CD4-positive, alpha-beta T cell treated with Interleukin-17A for 4 hours (primary cell): ENCODE results near the gene CNOT6L.

Experiments
- DNase-seq: peaks from one replicate; pipeline ENCODE4 v3.0.0-alpha.2; 2020; ENCODE audit warnings: mixed read lengths

CNOT6L gene

DNA sequence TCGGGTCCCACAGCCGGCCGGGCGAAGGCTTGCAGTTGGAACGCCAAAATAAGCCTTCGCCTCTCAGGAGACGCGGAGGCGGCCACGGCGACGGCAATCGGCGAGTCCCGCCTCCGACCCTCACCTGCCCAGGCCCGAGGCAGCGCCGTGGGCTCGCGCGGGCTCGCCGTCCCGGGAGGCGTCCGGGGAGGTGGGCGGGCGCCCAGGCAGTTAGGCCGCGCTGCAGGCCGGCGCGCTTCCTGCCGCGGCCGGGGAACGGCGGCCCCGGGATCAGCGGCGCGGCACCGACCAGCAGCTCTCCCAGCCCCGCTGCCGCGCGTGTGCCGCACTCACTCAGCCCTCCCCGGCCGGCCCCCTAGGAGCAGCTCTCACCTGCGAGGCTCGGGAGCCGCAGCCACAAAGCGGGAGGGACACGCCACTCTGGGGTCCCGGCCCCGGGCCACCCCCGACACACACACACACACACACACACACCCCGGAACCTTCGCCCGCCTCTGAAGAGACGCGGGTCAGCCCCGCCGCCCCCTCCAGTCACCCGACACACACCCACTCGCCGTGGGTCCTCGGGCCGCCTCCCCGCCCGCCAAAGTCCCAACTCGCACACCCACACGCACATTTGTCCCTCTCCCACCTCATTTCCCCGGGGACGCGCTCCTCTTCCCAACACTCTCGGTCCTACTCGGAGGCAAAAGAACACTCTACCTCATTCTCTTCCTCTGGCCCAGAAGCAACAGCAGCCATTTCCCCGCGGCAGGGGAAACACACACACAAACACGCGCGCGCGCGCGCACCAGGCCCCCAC is at the start of gene CNOT6L:
CNOT6L (minus strand) TSS at position 767 of the 802 bp plus-strand sequence; CDS start at position 707, 60 bp downstream.
- DNase-seq: peak; percentile 92

DNA sequence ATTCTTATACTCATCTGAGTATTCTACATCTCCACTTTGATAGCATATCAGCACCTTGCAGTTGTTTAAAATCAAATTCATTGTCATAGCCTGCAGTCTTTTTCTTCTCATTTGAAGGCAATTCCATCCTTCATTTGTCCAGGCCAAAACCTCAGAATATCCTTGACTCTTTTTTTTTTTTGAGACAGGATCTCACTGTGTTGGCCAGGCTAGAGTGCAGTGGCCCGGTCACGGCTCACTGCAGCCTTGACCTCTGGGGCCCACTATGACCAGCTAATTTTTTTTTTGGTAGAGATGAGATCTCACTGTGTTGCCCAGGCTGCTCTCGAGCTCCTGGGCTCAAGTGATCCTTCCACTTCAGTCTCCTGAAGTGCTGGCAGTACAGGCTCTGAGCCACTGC is 46.1 kb upstream of the CNOT6L start:
- DNase-seq: no peak

DNA sequence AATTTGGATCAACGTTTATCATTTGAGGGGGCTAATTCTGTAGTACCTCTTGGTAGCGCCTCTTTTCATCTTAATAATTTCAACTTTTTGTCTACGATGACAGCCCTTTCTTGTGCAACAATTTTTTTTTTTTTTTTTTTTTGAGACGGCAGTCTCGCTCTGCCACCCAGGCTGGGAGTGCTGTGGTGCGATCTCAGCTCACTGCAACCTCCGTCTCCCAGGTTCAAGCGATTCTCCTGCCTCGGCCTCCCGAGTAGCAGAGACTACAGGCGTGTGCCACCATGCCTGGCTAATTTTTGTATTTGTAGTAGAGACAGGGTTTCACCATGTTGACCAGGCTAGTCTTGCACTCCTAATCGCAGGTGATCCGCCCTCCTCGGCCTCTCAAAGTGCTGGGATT is 44.2 kb upstream of the CNOT6L start:
- peak; percentile 21 for DNase-seq

DNA sequence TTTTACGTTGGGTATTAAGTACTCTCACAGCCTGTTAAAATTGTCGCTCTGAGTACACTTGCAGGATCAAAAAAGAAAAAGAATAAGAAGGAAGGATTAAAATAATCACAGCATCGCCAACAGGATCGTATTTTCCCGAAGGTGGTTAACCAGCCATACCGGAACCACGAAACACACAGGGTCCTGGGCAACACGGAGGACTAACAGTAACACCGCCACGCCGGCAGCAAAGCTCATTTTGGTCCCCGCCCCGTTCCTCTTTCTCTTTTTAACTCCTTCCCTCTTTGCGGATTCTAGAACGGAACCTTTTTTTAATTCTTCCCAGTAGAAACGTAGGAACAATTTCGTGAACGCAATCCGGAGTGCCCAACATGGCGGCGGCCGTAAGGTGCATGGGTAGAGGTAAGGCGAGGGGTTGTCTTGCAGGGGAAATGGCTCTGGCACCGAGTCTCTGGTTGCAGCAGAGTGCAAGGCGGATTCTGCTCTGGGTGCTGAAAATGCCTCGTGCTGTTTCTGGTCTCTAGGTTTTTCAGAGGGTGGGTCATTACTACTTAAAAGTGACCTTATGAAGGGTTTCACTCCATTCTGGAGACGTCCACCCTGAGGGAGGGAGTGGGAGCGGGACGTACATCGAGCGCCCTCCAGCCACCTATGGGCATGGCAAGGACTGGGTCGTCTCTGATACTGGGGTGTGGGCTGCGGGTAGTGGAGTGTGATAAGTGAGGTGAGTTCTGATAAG is 43.5 kb upstream of the CNOT6L start, which contains the start of gene MRPL1:
MRPL1 (plus strand) TSS at position 353 of the 739 bp plus-strand sequence; CDS start at position 372, 19 bp downstream.
- peak; percentile 90 for DNase-seq

DNA sequence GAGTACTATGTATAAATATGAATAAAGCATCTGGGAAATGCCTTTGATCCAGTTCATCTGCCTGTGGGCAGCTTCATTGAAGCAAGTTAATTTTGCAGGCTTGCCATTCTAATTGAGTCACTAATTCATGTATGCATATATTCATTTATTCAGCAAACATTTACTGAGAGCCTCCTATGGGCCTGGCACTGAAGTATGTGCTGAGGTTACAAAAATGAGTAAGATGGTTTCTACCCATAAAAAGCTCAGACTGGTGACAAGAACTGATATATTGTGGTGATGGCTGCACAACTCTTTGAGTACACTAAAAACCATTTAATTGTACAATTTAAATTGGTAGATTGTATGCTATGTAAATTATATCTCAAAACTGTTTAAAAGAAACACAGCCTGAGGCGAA is 42.3 kb upstream of the CNOT6L start:
- DNase-seq: no peak

DNA sequence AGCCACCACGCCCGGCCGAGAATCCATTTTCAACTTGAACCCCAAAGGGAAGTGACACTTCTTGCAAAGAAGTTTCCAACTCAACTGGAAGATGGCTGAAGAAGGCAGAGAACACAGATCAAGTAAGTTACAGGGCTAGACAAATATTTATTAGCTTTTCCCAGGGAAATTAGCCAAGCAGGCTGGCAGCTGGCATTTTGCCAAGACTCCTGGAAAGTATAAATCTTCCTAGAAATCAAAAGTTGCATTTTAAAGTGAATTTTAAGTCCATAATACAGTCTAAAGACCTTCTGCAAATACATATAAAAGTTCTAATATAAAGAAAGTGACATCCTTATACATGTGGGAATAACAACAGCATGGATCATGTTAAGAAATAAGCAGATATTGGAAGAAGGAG is 40.1 kb upstream of the CNOT6L start:
- DNase-seq: no peak

DNA sequence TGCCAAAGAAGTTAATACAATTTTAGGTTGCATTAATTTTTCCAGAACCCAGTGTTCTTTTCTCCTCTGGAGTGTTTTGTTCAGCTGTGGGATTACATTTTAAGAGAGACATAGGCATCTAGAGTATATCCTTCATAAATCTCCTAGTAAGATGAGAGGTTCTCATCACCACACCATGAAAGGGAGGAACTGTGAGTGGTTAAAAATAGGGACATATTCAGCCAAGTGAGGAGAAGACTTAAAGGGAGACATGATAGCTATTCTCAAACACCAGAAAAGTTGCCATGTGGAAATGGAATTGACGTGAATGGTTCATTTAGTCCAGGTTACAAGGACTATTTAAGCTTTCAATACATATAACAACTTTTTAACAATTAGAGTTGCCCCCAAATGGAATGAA is 37.0 kb upstream of the CNOT6L start:
- no peak for DNase-seq

DNA sequence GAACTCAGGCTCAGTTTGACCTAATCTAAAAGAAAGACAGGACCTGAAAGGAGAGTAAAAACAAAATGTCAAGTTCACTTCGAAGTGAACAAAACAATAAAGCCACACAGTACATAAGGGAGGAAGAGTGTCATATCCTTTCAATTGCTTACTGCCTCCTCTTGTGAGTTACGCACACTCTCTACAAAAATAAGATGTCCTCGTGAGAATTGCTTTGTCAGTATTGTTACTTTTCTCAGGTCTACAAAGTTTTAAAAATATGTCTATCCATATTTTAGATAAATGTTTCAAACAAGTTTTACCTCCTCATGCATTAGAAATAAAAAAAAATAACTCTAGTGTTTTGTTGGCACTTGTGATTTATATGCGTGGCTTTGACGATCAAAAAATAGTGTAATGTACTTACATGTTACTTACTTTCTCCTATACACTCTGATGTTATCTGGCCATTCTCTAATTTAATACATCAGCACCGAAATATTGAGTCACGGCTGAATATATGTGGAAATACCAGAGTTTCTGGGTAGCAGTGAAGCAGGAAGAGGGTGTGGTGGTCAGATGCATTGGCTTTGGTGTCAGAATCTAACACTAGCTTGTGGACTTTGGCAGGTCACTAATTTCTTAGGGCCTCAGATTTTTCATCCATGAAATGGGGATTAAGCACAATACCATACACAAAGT is 35.4 kb upstream of the CNOT6L start:
- peak; percentile 29 for DNase-seq

DNA sequence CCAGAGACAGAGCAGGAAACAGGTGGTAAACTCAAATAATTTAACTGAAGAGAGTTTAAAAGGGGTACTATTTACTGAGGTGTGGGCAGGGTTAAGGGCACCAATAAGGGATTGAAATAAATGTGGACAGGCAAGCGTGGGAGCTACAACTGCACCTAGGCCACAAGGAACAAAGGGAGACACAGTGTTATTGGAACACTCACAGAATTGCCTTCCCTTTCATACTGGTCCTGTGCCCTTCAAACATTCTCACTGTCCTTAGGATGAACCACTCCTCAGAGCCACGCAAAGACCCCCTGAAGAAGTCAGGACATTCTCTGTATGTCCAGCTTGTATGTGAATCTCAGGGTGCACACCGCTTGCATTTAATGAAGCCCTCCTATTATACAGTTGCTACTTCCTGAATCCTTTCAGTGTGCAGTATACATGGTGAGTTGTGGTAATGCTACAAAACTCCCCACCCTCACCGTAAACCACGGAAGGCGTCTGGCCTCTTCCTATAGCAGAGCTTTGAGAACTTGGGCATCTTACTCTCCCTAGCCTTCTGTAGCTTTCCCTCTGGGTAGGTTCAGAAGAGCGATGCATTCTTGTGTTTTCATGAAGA is 33.8 kb upstream of the CNOT6L start:
- DNase-seq: peak; percentile 76

DNA sequence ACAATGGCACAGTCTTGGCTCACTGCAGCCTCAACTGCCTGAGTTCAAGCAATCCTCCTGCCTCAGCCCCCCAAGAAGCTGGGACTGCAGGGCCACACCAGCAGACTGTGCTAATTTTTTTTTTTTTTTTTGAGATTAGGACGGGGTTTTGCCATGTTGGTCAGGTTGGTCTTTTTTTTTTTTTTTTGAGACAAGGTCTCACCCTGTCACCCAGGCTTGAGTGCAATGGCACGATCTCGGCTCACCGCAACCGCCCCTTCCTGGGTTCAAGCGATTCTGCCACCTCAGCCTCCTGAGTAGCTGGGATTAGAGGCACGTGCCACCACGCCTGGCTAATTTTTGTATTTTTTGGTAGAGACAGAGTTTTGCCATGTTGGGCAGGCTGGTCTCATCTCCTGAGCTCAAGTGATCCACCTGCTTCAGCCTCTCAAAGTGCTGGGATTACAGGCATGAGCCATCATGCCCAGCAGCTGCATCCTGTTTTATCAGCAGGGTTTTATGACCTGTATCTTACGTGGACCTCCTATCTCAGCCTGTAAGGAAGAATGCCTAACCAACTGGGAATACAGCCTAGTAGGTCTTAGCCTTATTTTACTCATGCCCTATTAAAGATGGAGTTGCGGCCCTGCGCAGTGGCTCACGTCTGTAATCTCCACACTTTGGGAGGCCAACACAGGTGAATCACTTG is 30.3 kb upstream of the CNOT6L start:
- DNase-seq: no peak

DNA sequence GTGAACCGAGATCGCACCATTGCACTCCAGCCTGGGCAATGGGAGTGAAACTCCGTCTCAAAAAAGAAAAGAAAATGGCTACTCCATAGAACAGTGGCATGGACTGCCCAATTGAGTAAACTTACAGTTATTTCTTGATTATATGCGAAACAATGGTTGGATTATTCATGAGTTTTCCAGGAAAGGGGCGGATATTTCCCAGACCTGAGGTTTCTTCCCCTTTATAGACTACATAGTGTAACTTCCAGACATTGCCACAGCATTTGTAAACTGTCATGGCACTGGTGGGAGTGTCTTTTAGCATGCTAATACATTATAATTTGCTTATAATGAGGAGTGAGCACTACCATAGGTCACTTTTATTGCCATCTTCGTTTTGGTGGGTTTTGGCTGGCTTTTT is 29.3 kb upstream of the CNOT6L start:
- DNase-seq: no peak

DNA sequence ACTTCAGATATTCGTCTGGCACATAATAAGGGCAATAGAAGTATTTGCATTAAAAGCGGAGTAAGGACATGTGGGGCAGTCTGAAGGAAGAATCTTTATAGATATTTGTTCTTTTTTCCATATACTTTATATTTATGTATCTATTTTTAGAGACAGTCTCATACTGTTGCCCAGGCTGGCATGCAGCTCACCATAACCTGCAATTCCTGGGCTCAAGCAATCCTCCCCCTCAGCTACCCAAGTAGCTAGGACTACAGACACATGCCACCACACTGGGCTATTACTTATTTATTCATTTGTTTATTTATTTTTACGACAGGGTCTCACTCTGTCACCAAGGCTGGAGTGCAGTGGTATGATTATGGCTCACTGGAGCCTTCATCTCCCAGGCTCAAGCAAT is 26.8 kb upstream of the CNOT6L start:
- DNase-seq: no peak

DNA sequence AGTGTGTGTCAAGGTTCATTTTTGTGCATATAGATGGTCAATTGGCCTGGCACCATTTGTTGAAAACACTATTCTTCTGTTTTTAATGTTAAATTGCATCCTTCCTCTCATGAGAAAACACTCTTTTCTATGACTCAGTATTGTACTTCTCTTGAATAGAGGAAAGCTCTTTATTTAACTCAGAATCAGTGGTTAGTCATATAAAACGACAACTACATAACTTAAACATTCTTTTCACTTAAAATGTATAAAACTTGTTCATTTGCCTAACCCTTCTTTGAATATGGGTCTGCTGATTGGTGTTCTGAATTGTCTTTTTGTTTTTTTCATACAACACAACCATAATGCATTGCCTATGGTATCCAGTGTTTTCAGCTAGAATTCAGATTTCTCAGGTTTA is 26.2 kb upstream of the CNOT6L start:
- DNase-seq: no peak

DNA sequence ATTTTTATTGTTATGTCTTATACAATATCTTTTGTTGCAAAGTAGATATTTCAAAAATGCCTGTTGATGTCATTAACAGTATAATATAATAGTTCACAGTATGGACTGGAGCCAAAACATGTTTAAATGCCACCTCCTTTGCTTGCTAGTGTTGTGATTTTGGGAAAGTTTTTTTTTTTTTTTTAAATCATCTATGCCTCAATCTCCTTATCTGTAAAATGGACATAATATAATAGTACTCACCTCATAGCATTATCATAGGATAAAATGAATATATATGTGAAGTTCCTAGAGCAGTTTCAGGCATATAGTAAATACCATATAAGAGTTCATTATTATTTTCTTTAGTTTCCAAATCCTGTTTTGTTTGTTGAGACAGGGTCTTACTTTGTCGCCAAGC is 25.2 kb upstream of the CNOT6L start:
- DNase-seq: no peak

DNA sequence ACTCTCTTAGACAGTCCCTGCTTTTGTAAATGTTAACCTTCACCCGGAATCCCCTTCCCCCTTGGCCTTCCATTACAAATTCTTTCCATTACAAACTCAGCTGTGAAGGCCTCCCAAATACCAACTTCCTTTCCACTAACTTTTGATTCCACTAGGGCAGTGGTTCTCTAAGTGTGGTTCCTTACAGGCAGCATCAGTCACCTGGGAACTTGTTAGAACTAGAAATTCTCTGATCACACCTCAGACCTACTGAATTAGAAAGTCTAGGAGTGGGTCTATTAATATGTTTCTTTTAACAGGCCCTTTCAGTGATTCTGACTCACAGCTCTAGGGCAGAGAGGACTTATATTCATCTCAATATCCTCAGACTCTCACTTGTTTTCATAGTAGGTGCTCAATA is 24.5 kb upstream of the CNOT6L start:
- DNase-seq: no peak

DNA sequence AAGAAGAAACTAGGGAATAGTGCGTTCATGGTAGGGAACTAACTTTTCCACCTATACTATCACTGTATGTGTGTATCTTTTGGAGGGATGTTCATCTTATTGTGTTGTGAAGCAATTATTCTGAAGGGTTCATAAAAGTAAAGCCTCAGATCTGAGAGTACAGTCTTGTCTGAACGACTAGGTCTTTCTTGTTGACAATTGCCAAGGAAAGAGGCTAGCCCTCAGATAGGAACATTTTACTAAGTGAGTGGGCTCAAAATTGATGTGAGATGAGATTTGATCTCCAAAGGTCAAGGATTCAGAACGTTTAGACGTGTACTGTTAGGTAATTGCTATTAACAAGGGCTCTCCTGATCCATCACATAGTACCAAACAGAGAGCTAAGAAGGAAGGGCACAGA is 15.2 kb upstream of the CNOT6L start:
- DNase-seq: no peak

DNA sequence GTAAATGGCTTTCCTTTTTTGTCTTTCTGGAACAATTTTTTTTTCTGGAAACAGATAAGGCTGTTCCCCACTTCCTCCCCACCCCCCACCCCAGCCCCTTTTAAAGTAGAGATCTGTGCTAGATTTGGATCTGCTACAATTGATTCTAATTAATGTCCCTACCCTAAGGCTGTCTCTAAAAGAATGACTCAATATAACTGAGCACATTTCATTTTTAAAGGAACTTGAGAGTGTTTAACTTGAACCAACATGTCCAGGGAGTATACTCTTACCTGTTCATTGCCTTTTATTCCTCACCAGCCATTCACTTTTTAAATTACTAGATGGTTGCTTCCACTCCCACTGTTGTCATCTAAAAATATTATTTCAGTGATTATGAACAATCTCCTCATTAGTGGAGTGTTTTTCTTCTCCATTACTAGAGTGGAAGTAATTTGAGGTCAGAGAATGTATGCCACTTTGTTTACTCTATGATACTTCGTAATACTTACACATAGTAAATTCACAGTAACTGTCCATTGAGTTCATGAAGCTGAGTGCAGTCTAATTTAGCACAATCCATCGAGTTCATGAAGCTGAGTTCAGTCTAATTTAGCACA is 14.1 kb upstream of the CNOT6L start:
- no peak for DNase-seq

DNA sequence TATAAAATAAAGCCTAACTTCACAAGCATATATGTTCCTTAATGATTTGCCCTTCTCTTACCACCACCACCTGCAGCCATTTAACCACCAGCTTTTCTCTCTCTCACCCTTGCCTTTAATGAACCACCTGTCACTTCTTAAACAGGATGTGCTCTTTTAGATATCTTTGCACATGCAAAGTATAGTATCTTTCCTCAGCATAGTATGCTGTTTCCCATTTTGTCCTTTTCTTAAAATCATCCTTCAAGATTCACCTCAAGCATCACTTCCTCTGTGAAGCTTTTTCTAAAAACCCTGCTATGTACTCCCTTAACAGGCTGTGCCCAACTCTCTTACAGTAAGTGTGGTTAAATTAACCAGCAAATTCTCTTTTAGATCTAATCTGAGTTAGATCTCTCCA is 8.2 kb upstream of the CNOT6L start:
- no peak for DNase-seq

DNA sequence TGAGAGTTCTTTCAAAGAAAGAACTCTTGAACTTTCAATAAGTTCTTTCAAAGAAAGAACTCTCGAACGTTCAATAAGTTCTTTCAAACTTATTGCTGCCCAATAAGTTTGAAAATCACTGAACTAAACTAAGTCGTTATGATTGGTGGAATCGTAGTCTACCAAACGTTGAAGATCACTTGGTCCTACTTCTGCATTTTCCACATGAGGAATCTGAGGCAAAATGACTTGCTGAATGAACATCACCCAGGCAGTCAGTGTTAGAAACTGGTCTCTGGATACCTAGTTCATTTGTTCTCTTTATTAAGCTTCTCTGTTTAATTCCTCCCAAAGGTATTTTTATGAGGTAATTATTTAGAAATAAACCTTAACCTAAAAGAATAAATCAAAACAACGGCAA is 7.1 kb upstream of the CNOT6L start:
- no peak for DNase-seq

DNA sequence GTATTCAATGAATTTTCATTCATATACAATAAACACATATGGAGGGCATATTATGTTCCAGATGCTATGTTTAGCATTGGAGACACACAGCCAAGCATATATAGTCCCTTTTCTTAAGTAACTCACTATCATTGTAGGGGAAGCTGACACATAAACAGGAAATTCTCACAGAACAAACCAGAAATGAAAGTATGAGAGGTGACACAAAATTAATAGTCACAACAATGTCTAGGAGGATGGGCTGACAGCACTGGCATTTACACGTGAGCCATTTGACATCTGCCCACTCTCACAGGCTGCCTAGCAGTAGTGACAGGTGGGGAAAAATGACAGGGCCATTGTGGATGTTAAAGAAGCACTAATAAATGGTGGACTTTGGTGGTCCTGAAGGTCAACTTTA is 2.6 kb upstream of the CNOT6L start:
- DNase-seq: peak; percentile 65

DNA sequence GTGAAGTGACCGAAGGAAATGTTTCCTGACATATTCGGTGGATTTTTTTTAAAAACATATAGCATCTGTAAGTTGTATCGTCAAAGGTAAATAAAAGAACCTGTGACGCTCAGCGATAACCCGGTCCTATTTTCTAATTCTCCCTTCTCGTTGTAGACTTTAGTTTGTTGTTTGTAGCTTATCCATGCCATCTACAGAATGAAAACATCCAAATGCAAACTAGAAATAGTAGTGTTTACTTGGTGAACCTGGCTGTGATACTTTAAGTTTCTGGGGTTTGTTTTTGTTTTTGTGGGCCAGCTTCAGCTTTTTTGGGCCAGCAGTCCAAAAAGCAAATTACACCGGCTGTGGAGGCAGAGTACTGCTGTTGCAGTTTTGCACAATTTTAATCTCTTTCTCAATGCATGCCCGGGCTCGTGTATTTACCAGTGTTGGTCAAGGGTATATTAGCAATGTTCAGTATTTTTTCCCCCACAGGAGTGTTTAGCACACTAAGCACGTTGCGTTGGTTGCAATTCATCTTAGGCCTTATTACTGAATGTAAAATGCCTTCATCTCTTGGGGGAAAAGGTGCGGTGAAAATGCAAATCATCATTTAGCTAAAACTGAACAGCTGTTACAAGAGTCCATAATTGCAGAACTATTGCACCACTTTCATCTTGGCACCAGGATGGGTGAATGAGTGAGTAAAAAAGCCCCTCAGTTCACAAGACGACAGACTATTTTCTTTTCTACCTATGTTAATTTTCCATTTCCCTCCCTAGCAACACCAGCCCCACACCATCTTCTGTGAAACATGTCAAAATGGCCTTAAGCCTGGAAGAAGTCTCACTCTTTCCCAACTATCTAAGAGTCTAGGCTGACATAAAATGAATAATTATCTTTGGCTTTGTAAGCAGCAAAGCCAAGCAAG is 1.7 kb upstream of the CNOT6L start:
- peak; percentile 20 for DNase-seq
